Fibroblast of skin of scalp (primary cell): ENCODE measurements around the gene VPS54.
A peak's percentile ranks its signal among the peaks of the same experiment; 100 is the strongest.
"Not testable (repeated sequence)": the region's sequence is repeated elsewhere in the genome, so short reads cannot be mapped to it uniquely, and the experiment has no call there.

Experiments used
- DNase-seq: peaks from one replicate; pipeline ENCODE4 v3.0.0-alpha.2; 2013

VPS54 gene

DNA sequence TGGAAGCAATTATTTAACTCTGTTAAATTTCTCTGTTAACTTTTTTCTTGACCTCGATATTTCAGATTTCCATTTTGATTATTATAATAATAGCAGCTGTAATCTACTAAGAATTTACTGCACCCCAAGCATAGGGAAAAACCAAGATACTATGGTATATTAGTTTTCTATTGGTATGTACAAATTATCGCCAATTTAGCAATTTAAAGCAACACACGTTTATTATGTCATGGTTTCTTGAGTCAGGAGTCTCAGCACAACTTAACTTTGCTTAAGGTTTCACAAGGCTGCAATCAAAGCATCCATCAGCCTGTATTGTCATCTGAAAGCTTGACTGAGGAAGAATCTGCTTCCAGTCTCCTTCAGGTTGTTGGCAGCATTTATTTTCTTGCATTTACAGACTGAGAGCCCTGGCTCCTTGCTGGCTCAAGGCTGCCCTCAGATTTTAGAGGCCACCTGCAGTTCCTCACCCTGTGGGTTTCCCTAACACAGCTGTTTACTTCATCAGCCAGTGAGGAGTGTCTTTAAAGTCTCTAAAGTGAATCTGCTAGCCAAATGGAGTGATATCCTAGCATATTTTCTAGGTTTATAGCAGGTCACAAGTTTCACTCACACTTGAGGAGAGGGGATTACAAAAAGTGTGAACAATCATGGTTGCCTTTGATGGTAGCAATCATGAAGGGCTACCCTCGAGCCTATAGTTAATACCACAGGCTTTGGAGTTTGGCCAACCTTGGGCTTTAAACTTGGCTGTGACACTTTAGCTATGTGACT is 4.4 kb upstream of the VPS54 start:
- no peak for DNase-seq

- DNase-seq, result peak; percentile 7
These were observed 2.4 kb upstream of the VPS54 start for GRCh38 chr2:64021578-64021977.

GRCh38 chr2:64019975-64020528 is 824 bp upstream of the VPS54 start:
- DNase-seq, result no peak

DNA sequence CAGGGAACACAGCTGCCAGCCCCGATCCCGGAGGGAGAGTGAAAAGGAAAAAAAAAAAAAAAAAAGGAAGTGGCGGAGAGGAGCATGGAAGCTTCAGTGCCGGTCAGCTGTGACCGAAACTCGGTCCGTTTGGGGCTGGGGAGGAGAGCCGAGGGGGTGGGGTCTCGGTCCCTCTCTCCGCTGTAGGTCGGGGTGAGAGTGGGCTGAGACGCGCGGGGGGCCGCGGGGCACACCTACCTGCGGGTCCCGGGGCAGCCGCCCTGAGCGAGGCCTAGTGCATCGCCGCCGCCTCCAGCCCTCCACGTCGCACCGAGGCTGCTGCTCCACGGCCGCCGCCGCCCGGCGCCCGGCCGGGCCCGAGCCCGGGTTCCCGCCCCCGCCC is 536 bp downstream of the VPS54 start:
- DNase-seq, result peak; percentile 56

GRCh38 chr2:64017811-64018700 is 1.2 kb downstream of the VPS54 start:
- peak; percentile 37 for DNase-seq

DNA sequence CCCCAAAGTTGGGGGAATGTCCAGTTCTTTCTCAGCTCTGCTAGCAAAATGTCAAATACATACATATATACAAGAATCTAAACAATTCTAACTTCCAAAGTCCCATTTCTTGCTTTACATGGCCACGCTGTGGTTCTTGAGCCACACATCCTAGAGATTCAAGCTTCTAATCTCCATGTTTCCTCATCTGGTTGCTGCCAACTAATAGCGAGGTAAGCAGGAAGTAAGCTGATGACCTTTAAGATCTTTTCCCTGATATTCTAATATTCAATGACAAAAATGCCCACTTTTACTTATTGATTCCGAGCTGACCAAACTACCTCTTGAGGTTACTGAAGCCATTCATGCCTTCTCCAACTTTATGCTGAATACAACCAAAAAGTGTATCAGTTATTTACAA is 3.3 kb downstream of the VPS54 start:
- no peak for DNase-seq

DNA sequence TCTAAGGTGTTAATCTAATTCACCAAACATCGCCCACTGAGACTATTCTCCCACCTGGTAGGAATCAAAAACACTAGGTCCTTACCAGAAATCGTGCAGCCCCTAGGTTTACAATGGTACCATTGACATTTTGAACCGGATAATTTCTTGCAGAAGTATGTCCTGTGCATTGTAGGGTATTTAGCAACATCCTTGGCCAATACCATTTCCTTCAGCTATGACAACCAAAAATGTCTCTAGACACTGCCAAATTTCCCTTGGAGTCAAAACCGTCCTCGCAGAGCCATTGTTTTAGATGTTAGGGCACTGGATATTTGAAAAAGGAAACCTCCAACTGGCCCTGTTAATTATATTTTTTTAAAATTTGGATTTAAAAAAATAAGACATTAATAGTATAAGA is 3.8 kb downstream of the VPS54 start:
- no peak for DNase-seq

GRCh38 chr2:64014628-64015027 is 4.6 kb downstream of the VPS54 start:
- DNase-seq, result no peak

GRCh38 chr2:64013053-64013452 is 6.2 kb downstream of the VPS54 start:
- no peak for DNase-seq

- DNase-seq, result no peak
These were observed 7.1 kb downstream of the VPS54 start for GRCh38 chr2:64012115-64012514.

DNA sequence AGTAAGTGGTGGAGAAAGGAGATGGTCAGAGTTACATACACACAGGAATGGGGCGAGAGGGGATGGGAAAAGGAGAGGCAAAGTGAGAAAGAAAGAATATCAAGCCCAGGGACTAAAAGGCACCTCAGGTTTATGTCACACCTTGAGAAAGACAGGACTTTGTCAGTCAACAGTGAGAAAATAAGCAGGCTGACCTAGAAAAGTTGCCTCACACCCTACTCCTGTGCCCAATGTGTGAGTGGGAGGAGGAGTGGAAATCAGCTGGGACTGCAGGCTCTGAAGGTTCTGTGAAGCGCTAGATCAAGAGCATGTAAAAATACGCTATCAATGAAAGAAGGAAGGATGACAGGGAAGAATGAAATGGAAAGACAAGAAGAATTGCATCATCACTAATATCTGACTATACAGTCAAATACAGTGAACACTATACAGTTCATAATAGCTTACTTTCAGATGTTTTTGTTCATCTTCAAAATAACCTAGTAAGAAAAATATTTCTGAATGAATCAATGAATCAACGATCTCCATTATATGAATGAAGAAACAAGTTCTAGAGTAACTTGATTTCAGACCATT is 10.7 kb downstream of the VPS54 start:
- DNase-seq, result no peak

- DNase-seq, result no peak
These were observed 11.3 kb downstream of the VPS54 start for GRCh38 chr2:64007924-64008323.

DNA sequence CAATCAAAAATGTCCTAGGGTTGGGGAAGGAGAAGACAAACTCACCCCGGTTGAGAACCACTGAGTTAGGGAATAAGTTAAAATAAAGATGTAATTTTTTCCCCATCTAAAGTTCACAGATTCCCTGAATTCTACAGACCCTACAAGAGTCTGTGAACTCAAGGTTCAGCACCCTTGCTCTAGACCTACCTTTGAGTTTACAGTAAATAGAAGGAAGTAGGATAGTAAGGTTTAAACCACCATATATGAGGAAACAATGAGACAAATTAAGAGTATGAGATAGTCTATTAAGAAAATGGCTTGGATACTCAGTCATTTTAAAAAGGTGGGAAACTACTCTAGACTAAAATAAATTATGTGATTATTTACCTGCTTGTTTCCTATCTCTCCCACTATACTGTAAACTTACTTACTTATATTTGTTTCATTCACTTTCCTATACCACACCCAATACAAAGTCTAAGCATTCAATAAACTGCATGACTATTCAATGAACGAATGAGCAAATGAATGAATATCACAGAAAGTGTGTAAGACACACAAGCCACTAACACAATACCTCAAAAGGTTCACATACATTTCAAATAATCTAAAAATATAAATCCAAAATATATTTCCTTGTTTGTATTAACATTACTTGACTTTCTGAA is 13.4 kb downstream of the VPS54 start:
- no peak for DNase-seq

GRCh38 chr2:64003239-64003638 is 16.0 kb downstream of the VPS54 start:
- no peak for DNase-seq

- DNase-seq, result no peak
These were observed 17.7 kb downstream of the VPS54 start for GRCh38 chr2:64001382-64002101.

- no peak for DNase-seq
These were observed 18.4 kb downstream of the VPS54 start for GRCh38 chr2:64000630-64001381.

DNA sequence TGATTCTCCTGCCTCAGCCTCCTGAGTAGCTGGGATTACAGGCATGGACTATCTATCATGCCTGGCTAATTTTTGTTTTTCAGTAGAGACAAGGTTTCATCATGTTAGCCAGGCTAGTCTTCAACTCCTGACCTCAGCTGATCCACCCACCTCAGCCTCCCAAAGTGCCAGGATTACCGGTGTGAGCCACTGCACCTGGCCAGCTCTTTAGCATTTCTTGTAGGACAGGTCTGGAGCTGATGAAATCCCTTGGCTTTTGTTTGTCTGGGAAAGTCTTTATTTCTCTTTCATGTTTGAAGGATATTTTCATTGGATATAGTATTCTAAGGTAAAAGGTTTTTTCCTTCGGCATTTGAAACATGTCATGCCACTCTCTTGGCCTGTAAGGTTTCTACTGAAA is 20.2 kb downstream of the VPS54 start:
- DNase-seq, result no peak

GRCh38 chr2:63996582-63997198 is 22.5 kb downstream of the VPS54 start:
- not testable (repeated sequence) for DNase-seq

GRCh38 chr2:63994329-63995070 is 24.7 kb downstream of the VPS54 start:
- DNase-seq, result not testable (repeated sequence)

DNA sequence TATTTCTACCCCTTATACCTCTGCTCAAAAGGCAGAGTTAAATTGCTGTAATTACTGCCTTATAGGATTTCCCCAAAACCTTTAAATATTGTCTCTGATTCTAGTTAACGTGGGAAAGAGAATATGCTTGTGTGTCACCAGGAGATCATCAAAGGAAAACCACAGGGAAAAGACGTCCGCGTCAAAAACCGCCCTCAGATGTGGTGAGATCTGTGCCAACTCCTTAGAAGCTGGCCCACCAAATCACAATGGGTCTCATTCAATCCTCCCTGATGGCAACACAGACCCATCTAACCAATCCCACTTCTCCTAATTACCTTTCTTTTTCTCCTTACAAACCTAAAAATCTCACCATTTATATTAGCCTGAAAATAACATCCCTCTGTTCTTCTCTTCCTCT is 25.4 kb downstream of the VPS54 start:
- DNase-seq, result no peak
